IPS DF 4.7 (cell line): ENCODE measurements around the gene PCDHGA8.
"Not testable (repeated sequence)": the region's sequence is repeated elsewhere in the genome, so short reads cannot be mapped to it uniquely, and the experiment has no call there.

Experiments used
- DNase-seq: peaks from one replicate; pipeline ENCODE4 v3.0.0-alpha.2; 2013; ENCODE audit warnings: low spot score; ENCODE audit errors: extremely low read depth

The PCDHGA8 gene

DNA sequence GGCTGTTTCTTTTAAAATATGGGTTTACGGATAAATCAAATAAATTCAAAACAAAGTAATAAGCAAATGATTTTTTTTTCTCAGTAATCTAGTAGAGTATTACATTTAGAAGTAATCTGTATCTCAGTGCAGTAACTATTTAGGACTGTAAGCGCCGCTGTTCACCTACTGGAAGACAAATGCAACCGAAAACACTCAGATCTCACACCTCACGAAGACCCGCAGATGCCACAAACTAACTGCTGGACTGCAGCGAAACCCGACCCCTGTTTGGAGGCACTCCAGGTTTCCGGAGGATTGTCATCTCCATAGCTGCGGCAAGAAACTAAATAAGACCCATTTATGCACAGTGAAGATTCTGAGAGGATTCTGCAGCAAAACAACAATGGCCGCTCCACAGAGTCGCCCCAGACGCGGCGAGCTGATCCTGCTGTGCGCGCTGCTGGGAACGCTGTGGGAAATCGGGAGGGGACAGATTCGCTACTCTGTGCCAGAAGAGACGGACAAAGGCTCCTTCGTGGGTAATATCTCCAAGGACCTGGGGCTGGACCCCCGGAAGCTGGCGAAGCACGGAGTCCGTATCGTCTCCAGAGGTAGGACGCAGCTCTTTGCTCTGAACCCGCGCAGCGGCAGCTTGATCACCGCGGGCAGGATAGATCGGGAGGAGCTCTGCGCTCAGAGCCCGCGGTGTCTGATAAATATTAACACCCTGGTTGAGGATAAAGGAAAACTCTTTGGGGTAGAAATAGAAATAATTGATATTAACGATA, at the start of gene PCDHGA8:
TSS of gene PCDHGA8 (plus strand) at position 205 of the 770 bp plus-strand sequence. CDS start at position 386, 181 bp downstream.
- no peak for DNase-seq

DNA sequence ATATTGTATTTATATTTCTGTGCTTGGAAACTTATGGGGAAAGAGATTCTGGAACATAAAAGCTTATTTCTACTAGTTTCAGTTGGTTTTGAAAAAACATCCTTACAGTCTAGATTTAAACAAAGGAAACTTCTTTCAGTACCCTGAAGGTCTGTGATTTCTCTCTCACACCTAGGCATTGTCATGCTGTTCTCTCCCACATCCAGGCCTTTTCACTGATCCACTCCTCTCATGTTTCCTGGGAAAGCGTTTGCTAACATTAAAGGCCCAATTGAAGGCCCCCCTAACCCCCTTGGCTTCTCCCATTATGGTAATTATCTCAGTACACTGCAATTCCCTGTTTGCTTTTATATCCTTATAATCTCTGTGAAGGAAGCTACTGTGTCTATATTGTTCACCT, 49.7 kb upstream of the PCDHGA8 start:
- no peak for DNase-seq

DNA sequence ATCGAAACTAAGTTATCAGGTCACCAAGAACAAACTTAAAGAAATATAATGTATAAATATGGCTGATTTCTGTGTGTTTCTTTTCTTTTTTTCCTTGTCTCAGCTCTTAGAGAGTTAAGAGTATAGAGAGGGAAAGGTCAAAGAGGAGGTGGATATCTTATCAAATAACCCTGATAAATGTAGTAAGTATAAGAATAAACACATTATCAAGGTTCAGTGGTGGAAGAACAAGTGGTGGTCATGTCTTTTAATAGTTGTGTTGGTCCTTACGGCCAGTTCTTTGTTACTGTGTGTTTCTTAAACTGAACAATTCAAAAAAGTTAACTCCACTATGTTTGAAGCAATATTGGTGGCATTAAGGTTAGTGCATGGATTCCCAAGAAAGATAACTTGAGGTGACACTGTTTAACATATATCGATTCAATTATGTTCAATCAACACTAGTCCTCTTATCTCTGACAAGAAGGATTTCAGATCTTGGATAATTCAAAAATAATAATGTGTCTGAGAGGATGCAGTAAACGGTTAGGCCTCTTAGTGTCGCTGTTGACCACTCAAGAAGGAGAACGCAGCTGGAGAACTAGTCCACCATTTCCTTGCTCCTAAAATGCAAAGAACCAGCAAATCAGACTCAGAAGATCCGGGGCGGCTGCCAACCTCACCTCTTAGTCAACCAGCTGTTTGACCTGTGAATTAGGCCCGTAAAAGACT, 49.0 kb upstream of the PCDHGA8 start, which contains the start of gene PCDHGA3:
TSS of gene PCDHGA3 (plus strand) at position 588 of the 711 bp plus-strand sequence. CDS start 205 bp downstream, outside the sequence.
- no peak for DNase-seq

DNA sequence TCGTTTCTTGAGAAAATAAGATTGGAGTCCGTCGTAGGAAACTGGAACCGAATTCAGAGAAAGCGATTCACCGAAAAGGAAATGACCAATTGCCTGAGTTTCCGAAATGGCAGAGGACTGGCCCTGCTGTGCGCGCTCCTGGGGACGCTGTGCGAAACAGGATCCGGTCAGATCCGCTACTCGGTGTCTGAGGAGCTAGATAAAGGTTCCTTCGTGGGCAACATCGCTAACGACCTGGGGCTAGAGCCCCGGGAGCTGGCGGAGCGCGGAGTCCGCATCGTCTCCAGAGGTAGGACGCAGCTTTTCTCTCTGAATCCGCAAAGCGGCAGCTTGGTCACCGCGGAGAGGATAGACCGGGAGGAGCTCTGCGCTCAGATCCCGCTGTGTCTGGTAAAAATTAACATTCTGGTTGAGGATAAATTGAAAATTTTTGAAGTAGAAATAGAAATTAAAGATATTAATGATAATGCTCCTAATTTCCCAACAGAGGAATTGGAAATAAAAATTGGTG, 48.4 kb upstream of the PCDHGA8 start:
- DNase-seq = no peak

DNA sequence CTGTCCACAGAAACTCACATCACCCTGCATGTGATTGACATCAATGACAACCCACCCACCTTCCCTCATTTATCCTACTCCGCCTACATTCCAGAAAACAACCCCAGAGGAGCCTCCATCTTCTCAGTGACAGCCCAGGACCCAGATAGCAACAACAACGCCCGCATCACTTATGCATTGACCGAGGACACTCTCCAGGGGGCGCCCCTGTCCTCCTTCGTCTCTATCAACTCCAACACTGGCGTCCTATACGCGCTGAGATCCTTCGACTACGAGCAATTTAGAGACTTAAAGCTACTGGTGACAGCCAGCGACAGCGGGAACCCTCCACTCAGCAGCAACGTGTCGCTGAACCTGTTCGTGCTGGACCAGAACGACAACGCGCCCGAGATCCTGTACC, 47.1 kb upstream of the PCDHGA8 start:
- no peak for DNase-seq

DNA sequence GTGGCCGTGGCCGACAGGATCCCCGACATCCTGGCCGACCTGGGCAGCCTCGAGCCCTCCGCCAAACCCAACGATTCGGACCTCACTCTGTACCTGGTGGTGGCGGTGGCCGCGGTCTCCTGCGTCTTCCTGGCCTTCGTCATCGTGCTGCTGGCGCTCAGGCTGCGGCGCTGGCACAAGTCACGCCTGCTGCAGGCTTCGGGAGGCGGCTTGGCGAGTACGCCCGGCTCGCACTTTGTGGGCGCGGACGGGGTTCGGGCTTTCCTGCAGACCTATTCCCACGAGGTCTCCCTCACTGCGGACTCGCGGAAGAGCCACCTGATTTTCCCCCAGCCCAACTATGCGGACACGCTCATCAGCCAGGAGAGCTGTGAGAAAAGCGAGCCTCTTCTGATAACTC, 46.4 kb upstream of the PCDHGA8 start:
- DNase-seq = not testable (repeated sequence)

DNA sequence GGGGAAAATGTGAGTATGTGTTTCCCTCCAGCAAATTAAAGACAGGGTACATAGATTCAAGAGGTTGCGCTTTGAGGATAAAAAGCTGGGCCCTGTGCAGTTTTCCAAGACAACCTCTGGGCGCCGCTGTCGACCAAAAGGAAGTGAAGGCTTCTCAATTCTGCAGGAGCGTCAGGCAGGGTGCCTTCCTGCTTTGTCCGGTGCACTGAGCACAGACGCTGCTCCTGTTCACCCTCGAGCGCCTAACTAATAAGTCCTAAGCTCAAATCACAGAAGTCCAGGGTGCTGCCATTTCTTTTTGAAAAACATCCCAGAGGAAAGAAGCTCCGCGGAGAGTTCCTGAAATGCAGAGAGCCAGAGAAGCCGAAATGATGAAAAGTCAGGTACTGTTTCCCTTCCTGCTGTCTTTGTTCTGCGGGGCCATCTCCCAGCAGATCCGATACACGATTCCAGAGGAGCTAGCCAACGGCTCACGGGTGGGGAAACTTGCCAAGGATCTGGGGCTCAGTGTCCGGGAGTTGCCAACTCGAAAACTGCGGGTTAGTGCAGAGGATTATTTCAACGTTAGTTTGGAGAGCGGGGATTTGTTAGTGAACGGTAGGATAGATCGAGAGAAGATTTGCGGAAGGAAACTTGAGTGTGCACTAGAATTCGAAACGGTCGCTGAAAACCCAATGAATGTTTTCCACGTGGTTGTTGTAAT, 42.4 kb upstream of the PCDHGA8 start, which contains the start of gene PCDHGB1:
TSS of gene PCDHGB1 (plus strand) at position 183 of the 703 bp plus-strand sequence. CDS start at position 345, 162 bp downstream.
- no peak for DNase-seq

DNA sequence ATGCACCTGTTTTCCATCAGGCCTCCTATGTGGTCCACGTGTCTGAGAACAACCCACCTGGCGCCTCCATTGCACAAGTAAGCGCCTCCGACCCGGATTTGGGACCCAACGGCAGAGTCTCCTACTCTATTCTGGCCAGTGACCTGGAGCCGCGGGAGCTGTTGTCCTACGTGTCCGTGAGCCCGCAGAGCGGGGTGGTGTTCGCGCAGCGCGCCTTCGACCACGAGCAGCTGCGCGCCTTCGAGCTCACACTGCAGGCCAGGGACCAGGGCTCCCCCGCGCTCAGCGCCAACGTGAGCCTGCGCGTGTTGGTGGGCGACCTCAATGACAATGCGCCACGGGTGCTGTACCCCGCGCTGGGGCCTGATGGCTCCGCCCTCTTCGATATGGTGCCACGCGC, 40.8 kb upstream of the PCDHGA8 start:
- DNase-seq = no peak

DNA sequence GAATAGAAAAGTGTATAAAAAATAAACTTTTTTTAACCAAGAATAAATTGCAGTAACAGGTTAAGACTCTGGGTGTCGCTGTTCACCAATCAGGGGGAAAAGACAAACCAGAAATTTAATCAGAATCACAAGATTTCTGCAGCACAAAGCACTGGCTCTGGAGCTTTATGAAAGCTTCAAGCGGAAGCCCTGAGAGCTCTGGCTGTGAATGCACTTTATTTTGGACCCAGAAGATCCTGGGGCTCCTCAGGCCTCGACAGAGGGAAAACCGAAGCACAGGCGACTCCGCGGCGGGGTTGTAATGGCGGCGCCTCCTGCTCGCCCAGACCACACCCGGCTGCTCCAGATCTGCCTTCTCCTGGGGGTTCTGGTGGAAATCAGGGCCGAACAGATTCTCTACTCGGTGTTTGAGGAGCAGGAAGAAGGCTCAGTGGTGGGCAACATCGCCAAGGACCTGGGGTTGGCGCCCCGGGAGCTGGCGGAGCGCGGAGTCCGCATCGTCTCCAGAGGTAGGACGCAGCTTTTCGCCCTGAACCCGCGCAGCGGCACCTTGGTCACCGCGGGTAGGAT, 37.4 kb upstream of the PCDHGA8 start, which contains the start of gene PCDHGA4:
TSS of gene PCDHGA4 (plus strand) at position 122 of the 570 bp plus-strand sequence. CDS start at position 209, 87 bp downstream.
- no peak for DNase-seq

DNA sequence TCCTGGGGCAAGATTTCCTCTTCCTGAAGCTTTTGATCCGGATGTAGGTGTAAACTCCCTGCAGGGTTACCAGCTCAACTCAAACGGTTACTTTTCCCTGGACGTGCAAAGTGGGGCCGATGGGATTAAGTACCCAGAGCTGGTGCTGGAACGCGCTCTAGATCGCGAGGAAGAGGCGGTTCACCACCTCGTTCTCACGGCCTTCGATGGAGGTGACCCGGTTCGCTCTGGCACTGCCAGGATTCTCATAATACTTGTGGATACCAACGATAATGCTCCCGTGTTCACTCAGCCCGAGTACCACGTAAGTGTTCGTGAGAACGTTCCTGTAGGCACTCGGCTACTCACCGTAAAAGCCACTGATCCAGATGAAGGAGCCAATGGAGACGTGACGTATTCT, 36.8 kb upstream of the PCDHGA8 start:
- DNase-seq = no peak

DNA sequence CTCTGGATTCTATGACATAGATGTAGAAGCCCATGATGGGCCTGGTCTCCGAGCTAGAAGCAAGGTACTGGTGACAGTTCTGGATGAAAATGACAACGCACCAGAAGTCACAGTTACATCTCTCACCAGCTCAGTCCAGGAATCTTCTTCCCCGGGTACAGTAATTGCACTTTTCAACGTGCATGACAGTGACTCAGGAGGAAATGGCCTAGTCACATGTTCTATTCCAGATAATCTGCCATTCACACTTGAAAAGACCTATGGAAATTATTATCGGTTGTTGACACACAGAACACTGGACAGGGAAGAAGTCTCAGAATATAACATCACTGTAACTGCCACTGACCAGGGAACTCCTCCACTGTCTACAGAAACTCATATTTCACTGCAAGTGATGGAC, 36.3 kb upstream of the PCDHGA8 start:
- DNase-seq = no peak

DNA sequence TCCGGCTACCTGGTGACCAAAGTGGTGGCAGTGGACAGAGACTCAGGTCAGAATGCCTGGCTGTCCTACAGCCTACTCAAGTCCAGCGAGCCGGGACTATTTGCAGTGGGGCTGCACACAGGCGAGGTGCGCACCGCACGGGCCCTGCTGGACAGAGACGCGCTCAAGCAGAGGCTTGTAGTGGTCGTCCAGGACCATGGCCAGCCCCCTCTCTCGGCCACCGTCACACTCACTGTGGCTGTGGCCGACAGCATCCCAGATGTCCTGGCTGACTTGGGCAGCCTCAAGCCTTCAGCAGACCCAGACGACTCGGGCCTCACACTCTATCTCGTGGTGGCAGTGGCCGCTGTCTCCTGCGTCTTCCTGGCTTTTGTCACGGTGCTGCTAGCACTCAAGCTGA, 35.5 kb upstream of the PCDHGA8 start:
- DNase-seq = no peak

DNA sequence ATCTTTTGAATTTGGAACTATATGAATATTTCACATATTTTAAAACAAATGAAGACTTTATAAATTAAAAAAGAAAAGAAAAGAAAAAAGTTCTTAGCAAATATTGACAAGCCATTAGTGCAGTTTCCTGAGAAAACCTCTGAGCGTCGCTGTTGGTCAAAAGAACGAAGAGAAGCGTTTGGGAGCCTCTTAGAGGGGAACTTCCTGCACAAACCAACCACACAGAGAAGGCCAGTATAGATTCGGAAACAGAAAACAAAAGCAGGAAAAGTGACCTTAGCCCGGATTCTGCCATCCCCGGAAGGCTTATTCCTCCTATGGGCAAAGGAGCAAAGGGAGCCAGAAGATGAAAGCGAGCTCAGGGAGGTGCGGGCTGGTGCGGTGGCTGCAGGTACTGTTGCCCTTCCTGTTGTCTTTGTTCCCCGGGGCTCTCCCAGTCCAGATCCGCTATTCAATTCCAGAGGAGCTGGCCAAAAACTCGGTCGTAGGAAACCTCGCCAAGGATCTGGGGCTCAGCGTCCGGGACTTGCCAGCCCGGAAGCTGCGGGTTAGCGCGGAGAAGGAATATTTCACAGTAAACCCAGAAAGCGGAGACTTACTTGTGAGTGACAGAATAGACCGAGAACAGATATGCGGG, 32.5 kb upstream of the PCDHGA8 start, which contains the start of gene PCDHGB2:
TSS of gene PCDHGB2 (plus strand) at position 205 of the 637 bp plus-strand sequence. CDS start at position 347, 142 bp downstream.
- DNase-seq = no peak

DNA sequence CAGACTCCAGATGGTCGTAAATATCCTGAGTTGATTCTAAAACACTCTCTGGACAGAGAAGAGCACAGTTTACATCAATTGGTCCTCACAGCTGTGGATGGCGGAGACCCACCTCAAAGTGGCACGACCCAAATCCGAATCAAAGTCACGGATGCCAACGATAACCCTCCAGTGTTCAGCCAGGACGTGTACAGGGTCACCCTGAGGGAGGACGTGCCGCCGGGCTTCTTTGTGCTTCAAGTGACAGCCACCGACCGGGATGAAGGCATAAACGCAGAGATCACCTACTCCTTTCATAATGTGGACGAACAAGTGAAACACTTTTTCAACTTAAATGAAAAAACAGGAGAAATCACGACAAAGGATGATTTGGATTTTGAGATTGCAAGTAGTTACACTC, 31.7 kb upstream of the PCDHGA8 start:
- DNase-seq = no peak

DNA sequence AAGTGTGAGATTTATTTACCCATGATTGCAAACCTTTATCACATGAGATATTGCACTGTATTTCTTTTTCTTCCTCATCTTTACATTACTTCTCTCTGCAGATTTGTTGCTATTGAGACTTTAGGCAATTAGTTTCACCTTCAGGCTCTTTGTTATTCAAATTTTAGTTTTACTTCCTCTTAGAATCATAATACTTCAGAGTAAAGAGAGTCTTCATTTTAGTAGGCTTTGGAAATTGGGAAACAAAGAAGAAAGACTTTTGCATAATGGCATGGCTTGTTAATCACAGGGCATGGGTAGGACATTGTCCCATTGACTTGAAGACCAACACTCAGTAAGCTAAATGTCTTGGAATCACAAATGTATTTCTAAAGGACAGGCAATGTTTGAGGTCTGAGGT, 29.7 kb upstream of the PCDHGA8 start:
- no peak for DNase-seq

DNA sequence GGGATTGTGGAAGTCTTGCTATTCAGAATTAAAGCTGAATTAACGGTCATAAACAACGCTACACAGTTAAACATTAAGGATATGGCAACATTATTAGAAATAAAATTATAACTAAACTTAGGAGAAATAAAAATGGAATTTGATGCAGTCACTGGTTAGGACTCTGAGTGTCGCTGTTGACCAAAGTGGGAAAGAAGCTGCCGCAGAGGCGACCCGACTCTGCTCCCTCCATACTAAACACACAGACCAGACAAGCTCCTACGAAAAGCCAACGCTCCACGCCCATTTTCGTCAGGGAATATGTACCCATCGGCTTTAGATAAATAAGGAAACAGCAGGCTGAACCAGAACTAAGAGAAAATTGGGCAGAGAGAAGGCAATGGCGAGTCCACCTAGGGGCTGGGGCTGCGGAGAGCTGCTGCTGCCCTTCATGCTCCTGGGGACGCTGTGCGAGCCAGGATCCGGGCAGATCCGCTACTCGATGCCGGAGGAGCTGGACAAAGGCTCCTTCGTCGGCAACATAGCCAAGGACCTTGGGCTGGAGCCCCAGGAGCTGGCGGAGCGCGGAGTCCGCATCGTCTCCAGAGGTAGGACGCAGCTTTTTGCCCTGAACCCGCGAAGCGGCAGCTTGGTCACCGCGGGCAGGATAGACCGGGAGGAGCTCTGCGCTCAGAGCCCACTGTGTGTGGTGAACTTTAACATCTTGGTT, 28.3 kb upstream of the PCDHGA8 start, which contains the start of gene PCDHGA5:
TSS of gene PCDHGA5 (plus strand) at position 211 of the 709 bp plus-strand sequence. CDS start at position 380, 169 bp downstream.
- DNase-seq = no peak

DNA sequence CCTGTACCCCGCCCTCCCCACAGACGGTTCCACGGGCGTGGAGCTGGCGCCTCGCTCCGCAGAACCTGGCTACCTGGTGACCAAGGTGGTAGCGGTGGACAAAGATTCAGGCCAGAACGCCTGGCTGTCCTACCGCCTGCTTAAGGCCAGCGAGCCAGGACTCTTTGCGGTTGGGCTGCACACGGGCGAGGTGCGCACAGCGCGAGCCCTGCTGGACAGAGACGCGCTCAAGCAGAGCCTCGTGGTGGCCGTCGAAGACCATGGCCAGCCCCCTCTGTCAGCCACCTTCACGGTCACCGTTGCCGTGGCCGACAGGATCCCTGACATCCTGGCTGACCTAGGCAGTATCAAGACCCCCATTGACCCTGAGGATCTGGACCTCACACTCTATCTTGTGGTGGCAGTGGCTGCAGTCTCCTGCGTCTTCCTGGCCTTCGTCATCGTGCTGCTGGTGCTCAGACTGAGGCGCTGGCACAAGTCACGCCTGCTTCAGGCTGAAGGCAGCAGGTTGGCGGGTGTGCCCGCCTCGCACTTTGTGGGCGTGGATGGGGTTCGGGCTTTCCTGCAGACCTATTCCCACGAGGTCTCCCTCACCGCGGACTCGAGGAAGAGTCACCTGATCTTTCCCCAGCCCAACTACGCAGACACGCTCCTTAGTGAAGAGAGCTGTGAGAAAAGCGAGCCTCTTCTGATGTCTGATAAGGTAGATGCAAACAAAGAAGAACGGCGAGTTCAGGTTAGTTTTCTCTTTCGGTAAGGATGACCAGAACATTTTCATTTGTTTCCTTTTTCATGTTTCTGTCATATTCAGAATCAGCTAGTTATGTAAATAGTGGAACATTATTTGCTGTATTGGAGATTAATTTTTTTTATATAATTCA, 26.2 kb upstream of the PCDHGA8 start:
- DNase-seq = no peak

DNA sequence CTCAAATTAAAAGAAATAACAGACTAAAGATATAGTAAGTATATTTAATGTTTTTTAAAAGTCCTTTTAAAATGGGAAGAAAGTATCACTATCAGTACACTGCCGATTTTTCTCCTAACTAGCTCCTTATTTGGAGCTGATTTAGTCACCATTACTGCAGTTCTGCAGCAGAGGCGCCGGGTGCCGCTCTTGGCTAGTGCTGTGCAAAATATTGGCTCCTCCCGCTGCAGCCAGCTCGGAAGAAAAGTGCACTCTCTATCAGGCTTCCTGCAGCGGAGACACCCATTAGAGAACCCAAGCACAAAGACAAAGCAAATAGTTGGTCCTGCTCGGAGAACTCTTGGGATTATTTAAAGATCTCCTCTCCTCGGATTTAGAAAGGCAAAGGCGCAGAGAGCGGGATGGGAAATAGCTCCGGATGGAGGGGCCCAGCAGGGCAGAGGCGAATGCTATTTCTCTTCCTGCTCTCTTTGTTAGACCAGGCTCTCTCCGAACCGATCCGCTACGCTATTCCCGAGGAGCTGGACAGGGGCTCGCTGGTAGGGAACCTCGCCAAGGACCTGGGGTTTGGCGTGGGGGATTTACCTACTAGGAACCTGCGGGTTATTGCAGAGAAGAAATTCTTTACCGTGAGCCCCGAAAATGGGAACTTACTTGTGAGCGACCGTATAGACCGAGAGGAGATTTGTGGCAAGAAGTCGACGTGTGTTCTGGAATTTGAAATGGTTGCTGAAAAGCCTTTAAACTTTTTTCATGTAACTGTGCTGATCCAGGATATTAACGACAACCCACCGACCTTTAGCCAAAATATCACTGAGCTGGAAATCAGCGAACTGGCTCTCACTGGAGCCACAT, 22.2 kb upstream of the PCDHGA8 start, which contains the start of gene PCDHGB3:
TSS of gene PCDHGB3 (plus strand) at position 249 of the 855 bp plus-strand sequence. CDS start at position 402, 153 bp downstream.
- DNase-seq = no peak
